ENCODE data around the gene TMEM209.
"Not testable (repeated sequence)": the region's sequence is repeated elsewhere in the genome, so short reads cannot be mapped to it uniquely, and the experiment has no call there.

The TMEM209 gene

GRCh38 chr7:130147710-130148325 lies 57.4 kb downstream of the TMEM209 start:
- Mint-ChIP-seq H3K4me1 (ENCODE audit: low read depth) (no peaks in the 10 kb centered on the region), H3K9me3 (no peaks in the 10 kb centered on the region), H3K27me3 (ENCODE audit: low read depth) (peaks cover 12% of the 10 kb centered on the region), H3K4me3 (no peak overlapping the region), H3K27ac (no peak overlapping the region), H3K36me3 (ENCODE audit: low read depth) (no peaks in the 10 kb centered on the region)
- DNase-seq (ENCODE audit: low spot score) = no peak

GRCh38 chr7:130146693-130147405 lies 58.4 kb downstream of the TMEM209 start:
- Mint-ChIP-seq H3K27ac (no peak overlapping the region), H3K4me3 (no peak overlapping the region)

GRCh38 chr7:130146142-130146541 lies 59.1 kb downstream of the TMEM209 start:
- DNase-seq (ENCODE audit: low spot score); H3K4me1 Mint-ChIP-seq (ENCODE audit: low read depth); H3K4me3 Mint-ChIP-seq; H3K27ac Mint-ChIP-seq; H3K9me3 Mint-ChIP-seq; H3K36me3 Mint-ChIP-seq (ENCODE audit: low read depth): not testable (repeated sequence)
- H3K27me3 Mint-ChIP-seq (ENCODE audit: low read depth) = peaks cover 22% of the 10 kb centered on the region

More at GRCh38 chr7:130146693-130147405, 58.4 kb downstream of the TMEM209 start:
- Mint-ChIP-seq H3K9me3 (no peaks in the 10 kb centered on the region), H3K36me3 (ENCODE audit: low read depth) (no peaks in the 10 kb centered on the region), H3K27me3 (ENCODE audit: low read depth) (peaks cover 18% of the 10 kb centered on the region), H3K4me1 (ENCODE audit: low read depth) (no peaks in the 10 kb centered on the region)
- no peak for DNase-seq (ENCODE audit: low spot score)

GRCh38 chr7:130145424-130146100 lies 59.6 kb downstream of the TMEM209 start:
- DNase-seq (ENCODE audit: low spot score) = no peak
- Mint-ChIP-seq H3K27me3 (ENCODE audit: low read depth) (peaks cover 22% of the 10 kb centered on the region), H3K4me1 (ENCODE audit: low read depth) (peaks cover 2% of the 10 kb centered on the region), H3K4me3 (no peak overlapping the region), H3K27ac (no peak overlapping the region), H3K36me3 (ENCODE audit: low read depth) (no peaks in the 10 kb centered on the region), H3K9me3 (no peaks in the 10 kb centered on the region)

GRCh38 chr7:130144312-130145171 lies 60.7 kb downstream of the TMEM209 start:
- Mint-ChIP-seq H3K27me3 (ENCODE audit: low read depth) (peaks cover 20% of the 10 kb centered on the region), H3K9me3 (no peaks in the 10 kb centered on the region), H3K4me1 (ENCODE audit: low read depth) (peaks cover 2% of the 10 kb centered on the region), H3K4me3 (no peak overlapping the region), H3K36me3 (ENCODE audit: low read depth) (peaks cover under 1% of the 10 kb centered on the region), H3K27ac (no peak overlapping the region)
- no peak for DNase-seq (ENCODE audit: low spot score)

GRCh38 chr7:130143986-130144311 lies 61.3 kb downstream of the TMEM209 start:
- Mint-ChIP-seq H3K9me3 (no peaks in the 10 kb centered on the region), H3K4me1 (ENCODE audit: low read depth) (peaks cover 2% of the 10 kb centered on the region), H3K27me3 (ENCODE audit: low read depth) (peaks cover 20% of the 10 kb centered on the region), H3K4me3 (no peak overlapping the region), H3K27ac (no peak overlapping the region), H3K36me3 (ENCODE audit: low read depth) (peaks cover 3% of the 10 kb centered on the region)
- no peak for DNase-seq (ENCODE audit: low spot score)

GRCh38 chr7:130143334-130143732 lies 61.9 kb downstream of the TMEM209 start:
- DNase-seq (ENCODE audit: low spot score) = no peak
- Mint-ChIP-seq H3K27me3 (ENCODE audit: low read depth) (peaks cover 18% of the 10 kb centered on the region), H3K4me1 (ENCODE audit: low read depth) (peaks cover 2% of the 10 kb centered on the region), H3K9me3 (no peaks in the 10 kb centered on the region), H3K36me3 (ENCODE audit: low read depth) (peaks cover 5% of the 10 kb centered on the region), H3K4me3 (no peak overlapping the region), H3K27ac (no peak overlapping the region)

- no peaks in the 10 kb centered on the region for H3K9me3 Mint-ChIP-seq
- DNase-seq (ENCODE audit: low spot score) = no peak
- peaks cover 16% of the 10 kb centered on the region for H3K27me3 Mint-ChIP-seq (ENCODE audit: low read depth)
- H3K36me3 Mint-ChIP-seq (ENCODE audit: low read depth) = peaks cover 8% of the 10 kb centered on the region
- peaks cover 2% of the 10 kb centered on the region for H3K4me1 Mint-ChIP-seq (ENCODE audit: low read depth)
- H3K27ac Mint-ChIP-seq = no peak overlapping the region
- H3K4me3 Mint-ChIP-seq = no peak overlapping the region
These were observed 62.4 kb downstream of the TMEM209 start for GRCh38 chr7:130142654-130143333.

GRCh38 chr7:130141884-130142653 lies 63.1 kb downstream of the TMEM209 start:
- Mint-ChIP-seq H3K27ac (no peak overlapping the region), H3K9me3 (no peaks in the 10 kb centered on the region), H3K4me1 (ENCODE audit: low read depth) (peaks cover 3% of the 10 kb centered on the region), H3K36me3 (ENCODE audit: low read depth) (peaks cover 11% of the 10 kb centered on the region), H3K4me3 (peak overlapping the region; percentile 46), H3K27me3 (ENCODE audit: low read depth) (peaks cover 16% of the 10 kb centered on the region)
- DNase-seq (ENCODE audit: low spot score) = no peak

GRCh38 chr7:130141161-130141883 lies 63.9 kb downstream of the TMEM209 start:
- H3K4me1 Mint-ChIP-seq (ENCODE audit: low read depth) = peaks cover 10% of the 10 kb centered on the region
- peaks cover 16% of the 10 kb centered on the region for H3K27me3 Mint-ChIP-seq (ENCODE audit: low read depth)
- peak overlapping the region; percentile 46 for H3K4me3 Mint-ChIP-seq
- H3K27ac Mint-ChIP-seq = no peak overlapping the region
- DNase-seq (ENCODE audit: low spot score) = no peak
- peaks cover 12% of the 10 kb centered on the region for H3K36me3 Mint-ChIP-seq (ENCODE audit: low read depth)
- no peaks in the 10 kb centered on the region for H3K9me3 Mint-ChIP-seq

- Mint-ChIP-seq H3K4me3 (peak overlapping the region; percentile 46), H3K27ac (no peak overlapping the region), H3K4me1 (ENCODE audit: low read depth) (peaks cover 17% of the 10 kb centered on the region), H3K27me3 (ENCODE audit: low read depth) (peaks cover 16% of the 10 kb centered on the region), H3K9me3 (no peaks in the 10 kb centered on the region), H3K36me3 (ENCODE audit: low read depth) (peaks cover 19% of the 10 kb centered on the region)
- DNase-seq (ENCODE audit: low spot score) = no peak
These were observed 64.5 kb downstream of the TMEM209 start for GRCh38 chr7:130140551-130141160.

Data from T-helper 2 cell treated with Interferon-gamma antibody and Interleukin-4, amounts not matched to agents 5 μg/mL and 100 μg/mL, for 36 hours (primary cell).